GM12891 (cell line): Measurements from ENCODE around the gene IGSF8.

ENCODE experiments used
- PAX5 ChIP-seq: IDR thresholded peaks from 2 replicates; pipeline ENCODE4 v1.6.1; 2011; ENCODE audit warnings: low read length, moderate library complexity, mild to moderate bottlenecking; ENCODE audit not compliant: insufficient read depth, severe bottlenecking
- POLR2A ChIP-seq: IDR thresholded peaks from 2 replicates; pipeline ENCODE4 v1.6.1; 2011; ENCODE audit warnings: low read depth, low read length, control low read depth
- POLR2AphosphoS5 ChIP-seq: IDR thresholded peaks from 2 replicates; pipeline ENCODE4 v1.6.1; 2011; ENCODE audit warnings: low read depth, low read length, control low read depth
- POU2F2 ChIP-seq: IDR thresholded peaks from 2 replicates; pipeline ENCODE4 v1.6.1; 2011; ENCODE audit warnings: low read depth, mild to moderate bottlenecking, control low read depth, low read length, moderate library complexity
- TAF1 ChIP-seq: IDR thresholded peaks from 2 replicates; pipeline ENCODE4 v1.6.1; 2011; ENCODE audit warnings: low read depth, low read length, control low read depth

- TF ChIP-seq POLR2A, result no peak
- no peak for TF ChIP-seq PAX5
- TF ChIP-seq POLR2AphosphoS5, result no peak
- TF ChIP-seq POU2F2, result no peak
- no peak for TF ChIP-seq TAF1
Measured at GRCh38 chr1:160137216-160137862, 38.9 kb upstream of the IGSF8 start.
